Activated T-helper 2 cell treated with anti-CD3 and anti-CD28 coated beads, Interferon-gamma antibody, Interleukin-2, Interleukin-4, amounts not matched to agents 10 μg/mL and 5 μg/mL and 100 μg/mL, durations not matched to agents 14 hours and 24 hours and 36 hours (primary cell): Measurements from ENCODE around the gene SUSD4. TPM values are rescaled to one million over a fixed set of nuclear protein-coding genes. Genes with fewer than 3 reads are reported as not detected.
A peak's percentile ranks its signal among the peaks of the same experiment; 100 is the strongest.

Experiments
- DNase-seq: peaks from one replicate; pipeline ENCODE4 v3.0.0; 2021; ENCODE audit warnings: low spot score
- H3K27ac Mint-ChIP-seq: one replicate; pipeline ENCODE4 v1.8.0; 2021; ENCODE audit warnings: mixed read lengths
- H3K27me3 Mint-ChIP-seq: one replicate; pipeline ENCODE4 v1.8.0; 2021; ENCODE audit warnings: low read depth, mixed read lengths
- H3K36me3 Mint-ChIP-seq: one replicate; pipeline ENCODE4 v1.8.0; 2021; ENCODE audit warnings: low read depth, mixed read lengths
- H3K4me1 Mint-ChIP-seq: one replicate; pipeline ENCODE4 v1.8.0; 2021; ENCODE audit warnings: low read depth, mixed read lengths
- H3K4me3 Mint-ChIP-seq: one replicate; pipeline ENCODE4 v1.8.0; 2021; ENCODE audit warnings: low read depth, mild to moderate bottlenecking, moderate library complexity, mixed read lengths
- H3K9me3 Mint-ChIP-seq: one replicate; pipeline ENCODE4 v1.8.0; 2021; ENCODE audit warnings: mixed read lengths
- intact Hi-C: fragments of 100-400 bp; cut with micrococcal nuclease; formaldehyde crosslinking; loops from one replicate; pipeline ENCODE4 v1.15.1; 2023
- total RNA-seq: library from RNA; stranded (reverse); gene quantifications from 2 replicates; pipeline ENCODE4 v1.2.3, GENCODE V29; 2022

SUSD4 gene
- total RNA-seq, 1 donor from 2014 or later = 0.18 TPM

DNA sequence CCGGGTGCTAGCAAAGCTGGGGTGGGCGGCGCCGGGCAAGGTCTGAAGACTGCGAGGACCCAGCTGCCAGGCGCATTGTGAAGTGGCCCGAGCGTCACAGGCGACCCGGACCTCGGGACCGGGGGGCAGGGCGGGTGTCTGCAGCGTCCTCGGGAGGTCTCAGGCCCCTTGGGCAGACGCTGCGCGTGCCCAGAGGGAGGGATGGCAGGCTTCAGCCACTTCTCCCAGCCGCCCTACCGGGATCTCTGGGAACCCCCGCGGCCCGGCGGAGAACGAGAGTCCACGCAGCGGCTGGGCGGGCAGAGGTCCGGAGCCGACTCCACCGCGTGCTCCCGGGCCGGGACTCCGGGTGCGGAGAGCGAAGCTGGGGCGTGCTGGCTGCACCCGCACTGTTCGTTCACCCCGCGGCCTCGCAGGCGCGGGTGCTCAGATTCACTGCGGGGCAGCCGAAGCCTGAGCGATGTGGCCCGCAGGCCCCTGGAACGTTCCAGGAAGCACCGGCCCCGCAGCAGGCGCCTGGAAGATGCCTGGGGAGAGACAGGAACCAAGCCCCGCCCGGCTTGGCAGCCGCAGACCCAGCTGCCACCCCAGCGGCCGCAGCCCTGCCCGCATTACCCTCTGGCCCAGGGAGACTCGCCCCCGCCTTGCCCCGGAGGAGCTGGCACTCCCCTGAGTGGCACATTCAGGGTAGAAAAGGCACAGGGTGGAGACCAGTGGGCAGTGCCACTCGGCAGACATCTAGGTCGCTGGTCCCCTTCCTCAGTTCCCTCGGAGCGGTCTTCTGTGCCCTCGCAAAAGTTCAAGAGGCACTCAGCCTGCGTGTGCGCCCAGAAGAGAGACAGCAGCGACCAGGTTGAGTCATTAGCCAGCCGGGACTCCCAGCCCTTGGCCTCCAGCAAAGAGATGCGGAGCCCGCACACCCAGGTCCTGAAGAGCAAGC lies 29.6 kb upstream of the SUSD4 start, which contains the start of gene CCDC185:
TSS of gene CCDC185 (plus strand) at position 141 of the 940 bp plus-strand sequence. CDS start at position 202, 61 bp downstream.
- intact Hi-C loops = no loop called here
- no peak for DNase-seq
- no peak within 1 kb of the TSS for H3K27ac Mint-ChIP-seq
- no peaks in the 10 kb centered on the region for H3K4me1 Mint-ChIP-seq
- peaks cover 43% of the 10 kb centered on the region for H3K27me3 Mint-ChIP-seq
- H3K36me3 Mint-ChIP-seq = no peaks in the 10 kb centered on the region
- H3K4me3 Mint-ChIP-seq = no peak within 1 kb of the TSS
- no peaks in the 10 kb centered on the region for H3K9me3 Mint-ChIP-seq

DNA sequence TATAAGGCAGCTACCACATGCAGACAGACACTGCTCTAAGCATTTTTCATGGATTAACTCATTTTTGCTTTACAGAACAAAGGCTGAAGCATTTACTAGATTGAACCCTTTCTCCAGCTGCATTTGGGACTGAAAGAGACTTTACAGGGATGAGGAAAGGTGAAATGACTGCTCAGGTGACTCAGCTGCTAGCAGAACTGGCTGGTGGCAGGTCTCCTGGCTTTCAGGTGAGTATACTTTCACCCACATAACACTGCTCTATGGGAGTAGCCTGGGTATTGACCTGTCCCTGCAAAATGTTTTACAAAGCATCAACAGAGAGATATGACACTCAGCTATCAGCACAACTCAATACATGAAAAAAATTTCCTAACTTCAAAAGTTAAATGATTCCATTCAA lies 26.6 kb upstream of the SUSD4 start:
- no peak overlapping the region for H3K4me3 Mint-ChIP-seq
- DNase-seq = no peak
- no peak overlapping the region for H3K27ac Mint-ChIP-seq
- H3K9me3 Mint-ChIP-seq = no peaks in the 10 kb centered on the region
- peaks cover 43% of the 10 kb centered on the region for H3K27me3 Mint-ChIP-seq
- no peaks in the 10 kb centered on the region for H3K4me1 Mint-ChIP-seq
- intact Hi-C loops = no loop called here
- H3K36me3 Mint-ChIP-seq = no peaks in the 10 kb centered on the region

DNA sequence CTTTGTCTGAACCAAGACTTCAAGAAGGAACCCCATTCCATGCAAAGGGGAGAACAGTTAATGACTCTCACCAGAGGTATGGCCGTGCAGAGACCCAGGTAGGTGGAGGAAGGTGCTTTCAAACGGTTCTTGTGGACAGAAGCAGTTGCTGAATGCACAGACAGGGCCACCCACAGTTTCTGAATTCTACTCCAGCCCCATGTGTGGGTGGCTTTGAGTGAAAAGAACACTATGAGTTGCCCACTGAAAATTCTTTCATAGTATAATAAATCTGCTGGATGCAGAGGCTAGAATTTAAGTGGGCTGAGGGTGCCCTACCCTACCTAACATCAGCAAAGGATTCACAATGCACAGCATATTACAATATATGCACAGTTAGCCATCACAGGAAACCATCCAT lies 22.0 kb upstream of the SUSD4 start:
- no peaks in the 10 kb centered on the region for H3K36me3 Mint-ChIP-seq
- no peaks in the 10 kb centered on the region for H3K4me1 Mint-ChIP-seq
- H3K27me3 Mint-ChIP-seq = peaks cover 15% of the 10 kb centered on the region
- no peaks in the 10 kb centered on the region for H3K9me3 Mint-ChIP-seq
- no peak overlapping the region for H3K27ac Mint-ChIP-seq
- no peak for DNase-seq
- H3K4me3 Mint-ChIP-seq = no peak overlapping the region
- intact Hi-C loops = no loop called here

DNA sequence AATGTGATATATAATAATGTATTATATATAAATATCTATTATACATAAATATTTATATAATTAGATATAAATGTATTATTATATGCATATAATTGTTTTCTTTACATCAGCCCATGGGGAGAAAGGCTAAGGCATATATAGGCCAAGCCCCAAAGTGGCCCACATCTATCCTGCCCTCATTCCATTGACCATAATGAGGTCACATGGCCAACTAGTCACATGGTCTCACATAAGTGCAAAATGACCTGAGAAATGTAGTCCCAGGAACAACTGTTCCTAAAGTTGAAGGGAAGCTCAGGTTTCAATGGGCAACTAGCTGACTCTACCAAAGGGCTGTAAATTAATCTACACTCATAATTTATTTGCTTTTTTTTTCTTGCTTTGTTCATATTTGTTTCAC lies 14.8 kb upstream of the SUSD4 start:
- DNase-seq = no peak

DNA sequence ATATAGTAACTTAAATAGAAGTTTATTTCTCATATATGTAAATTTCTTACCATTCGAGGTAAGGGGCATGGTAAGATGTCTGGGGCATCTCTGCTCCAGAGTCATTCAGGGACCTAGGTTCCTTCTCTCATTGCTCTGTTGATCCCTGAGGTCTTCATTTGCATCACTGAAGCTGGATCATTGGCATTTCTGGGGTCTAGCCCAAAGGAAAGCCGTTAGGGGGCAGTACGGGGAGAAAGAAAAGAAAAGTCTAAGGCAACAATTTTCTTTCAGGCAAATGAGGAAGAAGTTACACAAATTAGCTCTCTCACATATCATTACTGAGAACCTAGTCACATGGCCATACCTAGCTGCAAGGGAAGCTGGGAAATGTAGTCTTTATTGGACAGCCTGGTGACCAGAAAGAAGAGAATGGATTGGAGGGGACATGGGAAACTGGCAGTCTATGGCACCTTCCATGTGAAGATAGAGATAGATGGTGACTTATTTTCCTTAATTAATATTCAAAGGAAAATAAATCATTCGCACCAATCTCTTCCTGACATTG lies 10.2 kb upstream of the SUSD4 start:
- peaks cover 2% of the 10 kb centered on the region for H3K4me1 Mint-ChIP-seq
- H3K4me3 Mint-ChIP-seq = no peak overlapping the region
- H3K9me3 Mint-ChIP-seq = peaks cover 3% of the 10 kb centered on the region
- intact Hi-C loops = no loop called here
- H3K36me3 Mint-ChIP-seq = no peaks in the 10 kb centered on the region
- no peak for DNase-seq
- H3K27ac Mint-ChIP-seq = no peak overlapping the region
- peaks cover 11% of the 10 kb centered on the region for H3K27me3 Mint-ChIP-seq

More for the DNA sequence above, 14.8 kb upstream of the SUSD4 start:
- Mint-ChIP-seq H3K27me3 (no peaks in the 10 kb centered on the region), H3K36me3 (no peaks in the 10 kb centered on the region), H3K4me1 (no peaks in the 10 kb centered on the region), H3K27ac (no peak overlapping the region), H3K9me3 (peaks cover 3% of the 10 kb centered on the region), H3K4me3 (no peak overlapping the region)
- intact Hi-C loops = no loop called here

DNA sequence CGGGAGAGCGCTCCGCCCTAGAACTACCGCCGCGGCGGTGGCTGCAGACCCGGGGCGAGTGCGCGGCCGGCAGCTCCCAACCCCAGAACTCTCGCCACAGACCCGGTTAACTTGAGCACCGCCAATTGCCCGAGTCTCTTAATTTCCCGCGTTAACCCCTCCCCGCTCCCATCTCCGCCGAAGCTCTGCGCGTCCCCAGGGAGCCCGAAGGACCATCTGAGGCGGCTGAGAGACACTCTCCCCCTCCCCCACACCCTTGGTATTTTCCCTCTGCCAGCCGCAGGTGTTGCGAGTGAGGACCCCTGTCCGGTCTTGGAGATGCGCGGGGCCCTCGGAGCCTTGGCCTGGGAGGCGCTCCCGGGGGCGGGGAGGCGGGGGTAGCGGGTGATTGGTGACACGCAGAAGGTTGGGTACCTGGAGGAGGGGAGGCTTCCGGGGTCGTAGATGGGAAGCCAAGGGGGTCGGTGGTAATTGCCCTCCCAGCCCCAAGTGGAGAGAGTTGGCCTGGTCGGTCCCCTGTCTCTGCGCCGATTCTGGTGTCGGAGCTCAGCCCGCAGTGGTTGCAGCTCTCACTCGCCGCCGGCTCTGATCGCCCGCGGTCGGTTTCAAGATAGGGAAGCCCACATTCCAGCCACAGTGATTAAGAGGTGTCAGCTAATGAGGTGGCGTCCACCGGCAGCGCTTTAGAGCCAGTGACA lies 858 bp upstream of the SUSD4 start:
- peak overlapping the region; percentile 52 for H3K4me3 Mint-ChIP-seq
- no peaks in the 10 kb centered on the region for H3K36me3 Mint-ChIP-seq
- H3K27me3 Mint-ChIP-seq = peaks cover 53% of the 10 kb centered on the region
- H3K9me3 Mint-ChIP-seq = no peaks in the 10 kb centered on the region
- intact Hi-C loops = loop anchor here (5.0 kb wide), 1 partner anchor 223 kb away; the partner anchor contains the start of gene TLR5
- H3K27ac Mint-ChIP-seq = no peak overlapping the region
- DNase-seq = no peak
- peaks cover 7% of the 10 kb centered on the region for H3K4me1 Mint-ChIP-seq

DNA sequence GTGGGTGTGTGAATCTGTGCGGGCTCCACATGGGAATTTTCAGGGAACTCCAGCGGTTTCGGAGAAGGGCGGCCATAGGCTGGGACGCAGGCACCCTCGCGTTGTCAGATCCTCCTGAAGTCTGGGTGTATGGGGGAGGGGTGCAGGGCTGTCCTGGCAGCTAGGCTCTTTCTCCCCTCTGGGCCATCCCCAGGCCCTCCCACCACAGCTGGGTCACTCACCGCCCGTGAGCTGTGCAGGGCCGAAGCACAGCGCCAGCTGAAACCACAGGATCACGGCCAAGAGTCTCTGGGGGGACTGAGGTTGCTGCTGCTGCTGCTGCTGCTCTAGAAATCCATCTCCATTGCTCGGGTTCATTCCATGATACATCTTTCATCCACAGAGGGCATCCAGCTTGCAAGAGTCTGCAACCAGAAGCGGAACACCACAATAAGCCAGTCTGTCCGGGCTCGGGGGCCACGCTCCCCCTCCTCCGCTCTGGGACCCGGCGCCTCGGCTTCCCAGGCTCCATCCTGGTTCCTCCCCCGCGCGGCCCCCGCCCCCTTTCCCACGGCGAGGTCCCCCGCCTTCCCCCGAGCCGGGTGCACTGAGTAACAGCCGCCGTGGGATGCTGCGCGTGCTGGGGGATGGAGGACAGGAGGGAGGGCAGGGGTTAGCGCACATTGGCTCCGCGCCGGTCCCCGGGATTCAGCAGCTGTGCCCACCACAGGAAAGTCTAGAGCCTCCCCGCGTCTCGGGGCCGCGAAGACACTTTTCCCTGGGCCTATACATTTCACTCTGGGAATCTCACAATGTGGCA lies 720 bp downstream of the SUSD4 start:
- Mint-ChIP-seq H3K4me1 (peaks cover 7% of the 10 kb centered on the region), H3K9me3 (no peaks in the 10 kb centered on the region), H3K4me3 (peak overlapping the region; percentile 81), H3K27ac (no peak overlapping the region), H3K36me3 (no peaks in the 10 kb centered on the region), H3K27me3 (peaks cover 58% of the 10 kb centered on the region)
- intact Hi-C loops = loop anchor here (5.0 kb wide), 1 partner anchor 221 kb away; the partner anchor contains the start of gene TLR5
- no peak for DNase-seq

DNA sequence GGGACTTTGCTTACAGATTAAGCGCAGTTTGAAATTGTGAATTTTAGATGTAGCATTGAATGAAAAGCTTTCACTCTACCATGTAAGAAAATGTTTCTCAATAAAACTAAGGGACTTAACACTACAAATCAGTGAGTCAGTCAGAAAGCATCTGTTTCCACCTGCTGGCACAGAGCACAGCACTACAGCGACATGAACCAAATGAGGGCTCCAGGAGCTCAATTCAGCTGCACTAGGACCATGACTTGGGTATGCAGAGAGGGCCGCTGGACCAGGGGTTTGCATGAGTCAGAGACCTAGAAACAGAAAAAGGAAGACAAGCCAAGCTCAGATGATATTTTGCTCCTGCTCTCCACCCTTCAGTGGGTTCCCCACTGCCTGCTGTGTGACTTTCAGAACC lies 5.2 kb downstream of the SUSD4 start:
- intact Hi-C loops = no loop called here
- Mint-ChIP-seq H3K4me1 (peaks cover 6% of the 10 kb centered on the region), H3K9me3 (no peaks in the 10 kb centered on the region), H3K27me3 (peaks cover 53% of the 10 kb centered on the region), H3K36me3 (no peaks in the 10 kb centered on the region), H3K27ac (no peak overlapping the region), H3K4me3 (no peak overlapping the region)
- no peak for DNase-seq

DNA sequence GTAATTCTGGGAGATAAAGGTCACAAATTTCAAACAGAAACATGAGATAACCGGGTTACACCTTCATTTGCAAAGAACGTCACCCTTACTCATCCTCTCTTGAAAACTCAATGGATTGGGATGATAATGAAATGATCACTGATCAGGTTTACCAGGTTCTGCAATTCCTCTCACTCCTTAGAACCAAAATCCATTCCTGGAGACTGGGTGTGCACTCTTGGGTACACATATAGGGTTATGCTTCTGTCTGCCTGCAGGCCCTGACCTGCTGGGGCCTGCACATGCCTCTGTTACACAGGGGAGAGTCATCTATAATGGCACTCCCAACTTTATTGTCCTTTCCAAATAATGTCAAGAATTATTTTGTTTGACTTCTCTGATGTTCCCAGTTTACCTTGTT lies 8.3 kb downstream of the SUSD4 start:
- no peak overlapping the region for H3K27ac Mint-ChIP-seq
- no peak overlapping the region for H3K4me3 Mint-ChIP-seq
- H3K4me1 Mint-ChIP-seq = no peaks in the 10 kb centered on the region
- H3K36me3 Mint-ChIP-seq = no peaks in the 10 kb centered on the region
- H3K27me3 Mint-ChIP-seq = peaks cover 30% of the 10 kb centered on the region
- intact Hi-C loops = no loop called here
- no peaks in the 10 kb centered on the region for H3K9me3 Mint-ChIP-seq
- no peak for DNase-seq

DNA sequence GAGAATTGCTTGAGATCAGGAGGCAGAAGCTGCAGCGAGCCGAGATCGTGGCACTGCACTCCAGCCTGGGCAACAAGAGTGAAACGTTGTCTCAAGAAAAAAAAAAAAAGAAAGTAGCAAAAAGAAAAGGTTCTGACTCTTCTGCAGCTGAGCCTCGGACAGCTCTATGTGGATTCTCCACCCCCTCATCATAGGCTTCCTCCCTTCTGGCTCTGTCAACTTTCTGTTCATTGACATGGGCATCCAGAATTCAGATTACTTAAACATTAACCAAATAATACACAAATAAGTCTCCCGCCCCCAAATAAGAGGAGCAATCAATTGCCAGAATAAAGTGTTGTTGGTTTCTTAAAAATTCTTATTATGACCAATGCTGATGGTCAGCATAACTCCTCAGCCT lies 10.0 kb downstream of the SUSD4 start:
- no peak overlapping the region for H3K4me3 Mint-ChIP-seq
- H3K36me3 Mint-ChIP-seq = no peaks in the 10 kb centered on the region
- H3K27ac Mint-ChIP-seq = no peak overlapping the region
- H3K27me3 Mint-ChIP-seq = peaks cover 16% of the 10 kb centered on the region
- H3K4me1 Mint-ChIP-seq = no peaks in the 10 kb centered on the region
- H3K9me3 Mint-ChIP-seq = no peaks in the 10 kb centered on the region
- DNase-seq = no peak
- intact Hi-C loops = no loop called here

DNA sequence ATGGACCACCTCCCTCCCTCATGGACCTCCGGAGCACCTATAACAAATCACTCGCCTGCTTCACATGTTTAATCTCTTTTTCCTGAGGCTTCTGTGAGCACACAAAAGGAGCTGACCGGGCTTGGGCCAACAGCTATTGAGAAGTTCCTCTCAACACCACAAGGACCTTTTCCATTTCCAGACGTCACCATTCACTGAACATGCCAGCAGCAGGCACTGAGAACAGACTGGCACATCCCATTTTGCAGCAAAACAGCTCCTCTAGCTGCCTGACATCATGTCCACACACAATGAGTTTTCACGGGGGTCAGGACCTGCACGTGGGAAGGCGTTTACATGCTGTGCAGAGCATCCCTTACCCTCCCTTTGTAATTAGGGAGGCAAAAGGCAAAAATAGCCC lies 11.0 kb downstream of the SUSD4 start:
- Mint-ChIP-seq H3K9me3 (no peaks in the 10 kb centered on the region), H3K36me3 (no peaks in the 10 kb centered on the region), H3K4me1 (no peaks in the 10 kb centered on the region), H3K27ac (no peak overlapping the region), H3K27me3 (peaks cover 13% of the 10 kb centered on the region), H3K4me3 (no peak overlapping the region)
- no peak for DNase-seq
- intact Hi-C loops = no loop called here

DNA sequence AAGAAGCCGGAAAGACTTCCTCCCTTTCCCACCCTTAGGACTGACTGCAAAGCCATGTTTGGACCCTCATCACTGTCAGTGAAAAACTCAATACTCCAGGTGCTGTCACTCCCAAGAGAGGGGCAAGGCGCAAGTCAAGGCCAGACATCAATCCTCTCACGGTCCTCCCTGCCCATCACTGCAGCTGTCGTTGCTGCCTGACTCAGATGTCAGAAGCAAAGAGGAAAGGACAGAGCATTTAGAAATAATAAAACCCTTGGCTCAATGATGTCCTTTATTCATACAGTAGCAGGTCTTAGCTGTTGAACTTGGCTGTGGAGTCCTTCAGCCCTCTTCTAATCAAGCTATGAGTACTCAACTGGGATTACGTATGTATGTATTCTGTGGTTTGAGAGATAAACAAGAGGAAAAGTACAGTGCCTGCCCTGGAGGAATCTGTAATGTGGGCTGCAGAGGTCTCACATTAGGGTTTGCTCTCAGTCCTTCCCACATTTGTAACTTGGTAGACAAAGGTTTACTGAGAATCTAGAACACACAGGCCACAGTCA lies 13.5 kb downstream of the SUSD4 start:
- no peaks in the 10 kb centered on the region for H3K4me1 Mint-ChIP-seq

More for the DNA sequence above, 13.5 kb downstream of the SUSD4 start:
- Mint-ChIP-seq H3K9me3 (no peaks in the 10 kb centered on the region), H3K4me3 (no peak overlapping the region), H3K36me3 (no peaks in the 10 kb centered on the region), H3K27ac (no peak overlapping the region), H3K27me3 (peaks cover 5% of the 10 kb centered on the region)
- DNase-seq = no peak
- intact Hi-C loops = no loop called here
